Placental epithelial cell (primary cell): Measurements from ENCODE around the gene FAM237A. TPM values are rescaled to one million over a fixed set of nuclear protein-coding genes. Genes with fewer than 3 reads are reported as not detected.

Source experiments
- total RNA-seq: library from RNA; depleted of rRNA; stranded (reverse); fragments of >200 nt; gene quantifications from 2 replicates; pipeline ENCODE4 v1.2.3, GENCODE V29; 2012

The FAM237A gene
- total RNA-seq: not detected in 2 replicates

GRCh38 chr2:206642075-206643025 lies at the start of gene FAM237A:
Gene FAM237A (plus strand): TSS chr2:206642487. CDS start chr2:206644237, 1,750 bp downstream.

Other genes with a start within 250 kb of the FAM237A start
- under 0.01 TPM in 1 of 2 replicates, not detected in the other for gene ADAM23, start 199.0 kb upstream of the FAM237A start, total RNA-seq
- gene DYTN, start 75.9 kb downstream of the FAM237A start, total RNA-seq: not detected in 2 replicates
- gene MDH1B, start 122.8 kb downstream of the FAM237A start, total RNA-seq: 0.43 and 3.9 TPM in 2 replicates
- gene FASTKD2, start 123.1 kb downstream of the FAM237A start, total RNA-seq: 29.8 and 42.6 TPM in 2 replicates